OCI-LY7 (cell line): ENCODE results near the gene CBY2.

ENCODE experiments used
- CTCF ChIP-seq: fragments of 200-600 bp; sonication (generic); conservative IDR thresholded peaks from 2 replicates; pipeline ENCODE4 v1.5.1; 2014; ENCODE audit warnings: mild to moderate bottlenecking, antibody characterized with exemption, low read length, moderate library complexity, mixed read lengths
- EZH2phosphoT487 ChIP-seq: fragments of 200-600 bp; sonication (generic); IDR thresholded peaks from 2 replicates; pipeline ENCODE4 v1.6.1; 2018; ENCODE audit warnings: low read depth, borderline replicate concordance, mild to moderate bottlenecking, mixed run types, antibody characterized with exemption, low read length, moderate library complexity, mixed read lengths

- no peak for TF ChIP-seq CTCF
- TF ChIP-seq EZH2phosphoT487: no peak
Observed at GRCh38 chr13:45748941-45749759, 47.0 kb downstream of the CBY2 start.
